Prostate gland (tissue), 2 donors: ENCODE data around the gene PLA2G2C.

Source experiments
- CTCF ChIP-seq, 4 experiments: fragments of 200-600 bp in 2 of 4; fragments of 450-650 bp in 2 of 4; sonication (generic) in 2 of 4; IDR thresholded peaks; 1 replicate in 3 of 4; 2 replicates in 1 of 4; pipeline ENCODE4 v1.5.1; 2016 to 2019; ENCODE audit warnings: antibody characterized with exemption in 4 of 4, mild to moderate bottlenecking in 2 of 4, moderate library complexity in 2 of 4
- POLR2A ChIP-seq: fragments of 450-650 bp; IDR thresholded peaks from one replicate; pipeline ENCODE4 v1.6.1; 2016; ENCODE audit warnings: antibody characterized with exemption, mild to moderate bottlenecking
- POLR2AphosphoS5 ChIP-seq: sonication (generic); formaldehyde crosslinking; IDR thresholded peaks from one replicate; pipeline ENCODE4 v1.6.1; 2017; ENCODE audit warnings: antibody characterized with exemption

GRCh38 chr1:20187103-20187812 lies 940 bp upstream of the PLA2G2C start:
- TF ChIP-seq POLR2A (no peak), CTCF (IDR thresholded peaks at IDR 0.05) (peak in 2 of 4 experiments; percentile 37 to 41), POLR2AphosphoS5 (peak; percentile 52)
